ENCODE data around the gene GPR37L1.
"Not testable (repeated sequence)": the region's sequence is repeated elsewhere in the genome, so short reads cannot be mapped to it uniquely, and the experiment has no call there.

The GPR37L1 gene

GRCh38 chr1:202162418-202163280, 39.9 kb downstream of the GPR37L1 start:
- no peak for DNase-seq (ENCODE audit: low read depth, low spot score)
- no peaks in the 10 kb centered on the region for H3K27me3 ChIP-seq (ENCODE audit: control insufficient read depth, insufficient read depth, low read length)
- H3K4me3 ChIP-seq (ENCODE audit: low read length) = no peak overlapping the region
- WGBS (ENCODE audit: insufficient coverage, insufficient read length) = no CpG with 5 or more reads among the region's 15 CpGs
- peaks cover 6% of the 10 kb centered on the region for H3K4me1 ChIP-seq (ENCODE audit: control insufficient read depth, insufficient read depth, low read length)
- H3K27ac ChIP-seq (ENCODE audit: low read length) = no peak overlapping the region
- H3K9me3 ChIP-seq (ENCODE audit: control insufficient read depth, insufficient read depth, low read length) = no peaks in the 10 kb centered on the region
- H3K36me3 ChIP-seq (ENCODE audit: control insufficient read depth, insufficient read depth, low read length) = no peaks in the 10 kb centered on the region; the same call in 1 of the 2 replicates

- WGBS (ENCODE audit: insufficient coverage, insufficient read length) = no CpG with 5 or more reads among the region's 12 CpGs
- Histone ChIP-seq H3K4me3 (ENCODE audit: low read length) (no peak overlapping the region), H3K9me3 (ENCODE audit: control insufficient read depth, insufficient read depth, low read length) (no peaks in the 10 kb centered on the region), H3K4me1 (ENCODE audit: control insufficient read depth, insufficient read depth, low read length) (peaks cover 6% of the 10 kb centered on the region), H3K27ac (ENCODE audit: low read length) (no peak overlapping the region), H3K27me3 (ENCODE audit: control insufficient read depth, insufficient read depth, low read length) (no peaks in the 10 kb centered on the region), H3K36me3 (ENCODE audit: control insufficient read depth, insufficient read depth, low read length) (no peaks in the 10 kb centered on the region; the same call in 1 of the 2 replicates)
- DNase-seq (ENCODE audit: low read depth, low spot score) = no peak
These were observed 40.9 kb downstream of the GPR37L1 start for GRCh38 chr1:202163281-202164270.

DNA sequence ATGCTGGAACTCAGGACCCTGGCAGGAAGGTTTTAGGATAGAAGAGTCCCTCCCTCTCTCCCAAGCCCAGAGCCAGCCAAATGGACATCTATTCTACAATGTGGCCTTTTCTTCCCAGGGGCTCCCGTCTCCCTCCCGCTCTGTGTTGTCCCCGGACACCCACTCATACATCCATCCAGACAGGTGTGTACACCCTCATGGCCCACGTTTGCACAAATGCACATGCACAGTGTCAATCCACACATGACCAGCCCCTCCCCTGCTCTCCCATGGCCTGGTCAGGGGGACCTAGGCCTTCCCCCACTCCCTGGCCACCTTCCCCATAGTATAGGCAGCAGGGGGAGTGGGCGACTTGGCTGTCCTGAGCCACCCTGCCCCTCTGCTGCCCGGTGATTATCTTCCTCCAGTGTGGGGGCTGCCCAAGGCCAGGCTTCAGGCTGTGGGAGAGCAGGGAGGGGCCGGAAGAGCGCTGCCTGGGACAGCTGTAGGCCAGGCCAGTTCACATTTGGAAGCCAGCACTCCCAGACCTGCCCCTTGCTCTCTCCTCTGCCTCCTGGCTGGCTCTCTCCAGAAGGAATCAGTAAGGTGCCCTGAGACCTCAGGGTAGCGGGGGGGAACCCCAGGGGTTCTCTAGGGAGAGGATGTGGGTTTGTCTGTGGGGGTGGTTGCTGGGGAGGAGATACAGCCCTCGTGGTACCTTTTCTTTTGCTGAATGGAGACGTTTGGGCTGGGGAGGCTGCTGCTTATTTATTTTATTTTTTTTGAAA, 41.7 kb downstream of the GPR37L1 start:
- Histone ChIP-seq H3K27ac (ENCODE audit: low read length) (no peak overlapping the region), H3K4me1 (ENCODE audit: control insufficient read depth, insufficient read depth, low read length) (peaks cover 6% of the 10 kb centered on the region), H3K4me3 (ENCODE audit: low read length) (no peak overlapping the region), H3K36me3 (ENCODE audit: control insufficient read depth, insufficient read depth, low read length) (no peaks in the 10 kb centered on the region; the same call in 1 of the 2 replicates), H3K9me3 (ENCODE audit: control insufficient read depth, insufficient read depth, low read length) (no peaks in the 10 kb centered on the region), H3K27me3 (ENCODE audit: control insufficient read depth, insufficient read depth, low read length) (no peaks in the 10 kb centered on the region)
- DNase-seq (ENCODE audit: low read depth, low spot score) = no peak
- no CpG with 5 or more reads among the region's 11 CpGs for WGBS (ENCODE audit: insufficient coverage, insufficient read length)

- H3K36me3 ChIP-seq (ENCODE audit: control insufficient read depth, insufficient read depth, low read length) = no peaks in the 10 kb centered on the region; the same call in 1 of the 2 replicates
- no peaks in the 10 kb centered on the region for H3K9me3 ChIP-seq (ENCODE audit: control insufficient read depth, insufficient read depth, low read length)
- DNase-seq (ENCODE audit: low read depth, low spot score) = no peak
- H3K27me3 ChIP-seq (ENCODE audit: control insufficient read depth, insufficient read depth, low read length) = no peaks in the 10 kb centered on the region
- H3K27ac ChIP-seq (ENCODE audit: low read length) = no peak overlapping the region
- peaks cover 5% of the 10 kb centered on the region for H3K4me1 ChIP-seq (ENCODE audit: control insufficient read depth, insufficient read depth, low read length)
- no peak overlapping the region for H3K4me3 ChIP-seq (ENCODE audit: low read length)
- WGBS (ENCODE audit: insufficient coverage, insufficient read length) = no CpG with 5 or more reads among the region's 20 CpGs
These were observed 42.7 kb downstream of the GPR37L1 start for GRCh38 chr1:202165267-202165941.

GRCh38 chr1:202165942-202166843, 43.5 kb downstream of the GPR37L1 start:
- no CpG with 5 or more reads among the region's 9 CpGs for WGBS (ENCODE audit: insufficient coverage, insufficient read length)
- Histone ChIP-seq H3K27ac (ENCODE audit: low read length) (no peak overlapping the region), H3K4me3 (ENCODE audit: low read length) (no peak overlapping the region), H3K4me1 (ENCODE audit: control insufficient read depth, insufficient read depth, low read length) (peaks cover 5% of the 10 kb centered on the region), H3K36me3 (ENCODE audit: control insufficient read depth, insufficient read depth, low read length) (no peaks in the 10 kb centered on the region; the same call in 1 of the 2 replicates), H3K9me3 (ENCODE audit: control insufficient read depth, insufficient read depth, low read length) (no peaks in the 10 kb centered on the region), H3K27me3 (ENCODE audit: control insufficient read depth, insufficient read depth, low read length) (no peaks in the 10 kb centered on the region)
- no peak for DNase-seq (ENCODE audit: low read depth, low spot score)

DNA sequence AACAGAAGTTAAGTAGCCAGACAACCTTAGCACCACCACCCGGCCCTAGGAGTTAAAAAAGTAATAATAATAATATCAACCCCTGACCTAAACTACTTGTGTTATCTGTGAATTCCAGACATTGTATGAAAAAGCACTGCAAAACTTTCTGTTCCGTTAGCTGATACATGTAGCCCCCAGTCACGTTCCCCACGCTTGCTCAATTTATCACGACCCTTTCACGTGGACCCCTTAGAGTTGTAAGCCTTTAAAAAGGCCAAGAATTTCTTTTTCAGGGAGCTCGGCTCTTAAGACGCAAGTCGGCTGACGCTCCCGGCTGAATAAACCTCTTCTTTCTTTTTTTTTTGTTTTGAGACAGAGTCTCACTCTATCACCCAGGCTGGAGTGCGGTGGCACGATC, 44.3 kb downstream of the GPR37L1 start:
- not testable (repeated sequence) for H3K4me1 ChIP-seq (ENCODE audit: control insufficient read depth, insufficient read depth, low read length); H3K4me3 ChIP-seq (ENCODE audit: low read length); H3K9me3 ChIP-seq (ENCODE audit: control insufficient read depth, insufficient read depth, low read length); DNase-seq (ENCODE audit: low read depth, low spot score); H3K27me3 ChIP-seq (ENCODE audit: control insufficient read depth, insufficient read depth, low read length); H3K36me3 ChIP-seq (ENCODE audit: control insufficient read depth, insufficient read depth, low read length); H3K27ac ChIP-seq (ENCODE audit: low read length)
- WGBS (ENCODE audit: insufficient coverage, insufficient read length) = no CpG with 5 or more reads among the region's 13 CpGs

DNA sequence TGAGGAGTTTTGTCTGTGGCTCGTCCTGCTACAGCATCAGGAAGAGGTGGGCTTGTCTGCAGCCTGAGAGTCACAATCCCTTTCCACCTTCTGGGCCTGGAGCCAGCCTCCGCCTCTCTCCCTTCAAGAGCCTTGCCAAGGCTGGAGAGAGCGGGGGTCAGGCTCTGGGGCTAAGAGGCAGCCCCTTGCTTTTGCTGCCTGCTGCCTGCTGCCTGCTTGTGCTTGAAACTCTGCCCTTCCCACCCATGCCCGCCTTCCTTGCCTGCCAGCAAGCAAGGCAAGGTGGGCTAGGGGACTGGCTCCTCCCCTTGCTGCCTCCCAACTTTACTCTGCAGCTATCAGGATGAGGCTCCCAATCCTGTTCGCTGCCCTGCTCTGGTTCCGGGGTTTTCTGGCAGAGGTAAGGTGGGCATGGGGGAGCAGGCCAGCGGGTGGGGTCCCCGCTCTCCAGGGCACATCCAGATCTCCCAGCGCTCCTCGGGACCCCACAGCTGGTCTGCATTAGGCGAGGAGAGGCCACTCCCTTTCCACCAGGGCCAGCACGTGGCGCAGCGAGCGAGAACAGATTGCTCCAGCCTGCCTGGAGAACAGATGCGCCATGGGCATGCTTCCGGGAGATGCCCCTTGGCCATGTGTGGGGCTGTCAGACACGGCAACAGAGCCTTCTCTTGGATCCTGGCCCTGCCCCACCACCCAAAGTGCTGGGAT, 45.1 kb downstream of the GPR37L1 start:
- Histone ChIP-seq H3K27ac (ENCODE audit: low read length) (no peak overlapping the region), H3K4me3 (ENCODE audit: low read length) (no peak overlapping the region), H3K4me1 (ENCODE audit: control insufficient read depth, insufficient read depth, low read length) (peaks cover 3% of the 10 kb centered on the region), H3K36me3 (ENCODE audit: control insufficient read depth, insufficient read depth, low read length) (peaks cover 3% of the 10 kb centered on the region; the same call in 1 of the 2 replicates), H3K27me3 (ENCODE audit: control insufficient read depth, insufficient read depth, low read length) (no peaks in the 10 kb centered on the region), H3K9me3 (ENCODE audit: control insufficient read depth, insufficient read depth, low read length) (no peaks in the 10 kb centered on the region)
- no peak for DNase-seq (ENCODE audit: low read depth, low spot score)
- WGBS (ENCODE audit: insufficient coverage, insufficient read length) = no CpG with 5 or more reads among the region's 18 CpGs

- Histone ChIP-seq H3K27ac (ENCODE audit: low read length) (no peak overlapping the region), H3K9me3 (ENCODE audit: control insufficient read depth, insufficient read depth, low read length) (no peaks in the 10 kb centered on the region), H3K4me1 (ENCODE audit: control insufficient read depth, insufficient read depth, low read length) (no peaks in the 10 kb centered on the region; the same call in none of the 2 replicates), H3K27me3 (ENCODE audit: control insufficient read depth, insufficient read depth, low read length) (no peaks in the 10 kb centered on the region), H3K36me3 (ENCODE audit: control insufficient read depth, insufficient read depth, low read length) (peaks cover 3% of the 10 kb centered on the region; the same call in 1 of the 2 replicates), H3K4me3 (ENCODE audit: low read length) (no peak overlapping the region)
- no peak for DNase-seq (ENCODE audit: low read depth, low spot score)
- no CpG with 5 or more reads among the region's 7 CpGs for WGBS (ENCODE audit: insufficient coverage, insufficient read length)
These were observed 46.1 kb downstream of the GPR37L1 start for GRCh38 chr1:202168861-202169260.

All from iPS DF 6.9 (cell line).